HG02610 (cell line): ENCODE data around the gene FBXL2.
"Not testable (repeated sequence)": the region's sequence is repeated elsewhere in the genome, so short reads cannot be mapped to it uniquely, and the experiment has no call there.

Source experiments
- ATAC-seq: cut with Tn5 transposase; IDR thresholded peaks from one replicate; pipeline ENCODE4 v1.9.1; 2021; ENCODE audit warnings: mild to moderate bottlenecking, moderate library complexity; ENCODE audit not compliant: unreplicated experiment

Gene FBXL2

GRCh38 chr3:33314993-33315392 is 37.8 kb downstream of the FBXL2 start:
- ATAC-seq: no peak

GRCh38 chr3:33315826-33316225 is 38.6 kb downstream of the FBXL2 start:
- no peak for ATAC-seq

- no peak for ATAC-seq
These were observed 40.9 kb downstream of the FBXL2 start for GRCh38 chr3:33317963-33318709.

- no peak for ATAC-seq
These were observed 41.6 kb downstream of the FBXL2 start for GRCh38 chr3:33318710-33319380.

- ATAC-seq: no peak
These were observed 45.2 kb downstream of the FBXL2 start for GRCh38 chr3:33322412-33322811.

- no peak for ATAC-seq
These were observed 54.2 kb downstream of the FBXL2 start for GRCh38 chr3:33331414-33331813.

GRCh38 chr3:33334364-33334763 is 57.1 kb downstream of the FBXL2 start:
- no peak for ATAC-seq

- ATAC-seq: not testable (repeated sequence)
These were observed 61.8 kb downstream of the FBXL2 start for GRCh38 chr3:33338936-33339465.

- no peak for ATAC-seq
These were observed 62.5 kb downstream of the FBXL2 start for GRCh38 chr3:33339758-33340157.

- no peak for ATAC-seq
These were observed 78.4 kb downstream of the FBXL2 start for GRCh38 chr3:33355611-33356010.

GRCh38 chr3:33358172-33358781 is 81.0 kb downstream of the FBXL2 start:
- no peak for ATAC-seq

- no peak for ATAC-seq
These were observed 83.0 kb downstream of the FBXL2 start for GRCh38 chr3:33360136-33360825.

GRCh38 chr3:33363113-33363800 is 86.0 kb downstream of the FBXL2 start:
- ATAC-seq: no peak

GRCh38 chr3:33364060-33364459 is 86.8 kb downstream of the FBXL2 start:
- no peak for ATAC-seq

- no peak for ATAC-seq
These were observed 87.4 kb downstream of the FBXL2 start for GRCh38 chr3:33364531-33365128.

GRCh38 chr3:33372218-33373081 is 95.2 kb downstream of the FBXL2 start:
- ATAC-seq: no peak

GRCh38 chr3:33373082-33373437 is 95.8 kb downstream of the FBXL2 start:
- no peak for ATAC-seq

- no peak for ATAC-seq
These were observed 100.2 kb downstream of the FBXL2 start for GRCh38 chr3:33377489-33377888.

- ATAC-seq: no peak
These were observed 100.7 kb downstream of the FBXL2 start for GRCh38 chr3:33377931-33378330.
